Adrenal gland (tissue), 5 donors: Measurements from ENCODE around the gene DPEP3.

Source experiments
- CTCF ChIP-seq, 6 experiments: fragments of 450-650 bp in 4 of 6; fragments of 200-600 bp in 2 of 6; sonication (generic) in 1 of 6; IDR thresholded peaks; 1 replicate in 5 of 6; 2 replicates in 1 of 6; pipeline versions ENCODE4 v1.5.1 to v1.8.0; 2016 to 2021; ENCODE audit warnings: antibody characterized with exemption in 6 of 6, mild to moderate bottlenecking in 2 of 6, moderate library complexity in 1 of 6
- POLR2A ChIP-seq, 2 donors: fragments of 450-650 bp; IDR thresholded peaks; one replicate each; pipeline ENCODE4 v1.6.1; 2017; ENCODE audit warnings: antibody characterized with exemption in 2 of 2, mild to moderate bottlenecking in 2 of 2, moderate library complexity in 1 of 2
- donor health status: DM: no; HTN: no; CAD: no.

GRCh38 chr16:67948015-67948414 is 32.3 kb downstream of the DPEP3 start:
- TF ChIP-seq CTCF (IDR thresholded peaks at IDR 0.05) (no peak), POLR2A (IDR thresholded peaks at IDR 0.05) (no peak)
